GM23248 (cell line): ENCODE data around the gene CTH. TPM values are rescaled to one million over a fixed set of nuclear protein-coding genes. Genes with fewer than 3 reads are reported as not detected.

Source experiments
- DNase-seq: peaks from one replicate; pipeline ENCODE4 v3.0.0-alpha.2; 2015
- H2AFZ ChIP-seq: fragments of 200-600 bp; sonication (generic); 2 replicates; pipeline ENCODE4 v1.6.1; 2016; ENCODE audit warnings: antibody characterized with exemption
- H3F3A ChIP-seq: fragments of 200-600 bp; sonication (generic); 2 replicates; pipeline ENCODE4 v1.6.1; 2016; ENCODE audit warnings: mild to moderate bottlenecking, antibody characterized with exemption, mixed run types; ENCODE audit not compliant: insufficient read depth
- H3K27ac ChIP-seq: fragments of 200-600 bp; sonication (generic); 2 replicates; pipeline ENCODE4 v1.5.1; 2016; ENCODE audit warnings: mild to moderate bottlenecking
- H3K27me3 ChIP-seq: fragments of 200-600 bp; sonication (generic); replicated peaks from 2 replicates; pipeline ENCODE4 v1.6.1; 2016; ENCODE audit warnings: mild to moderate bottlenecking; ENCODE audit not compliant: insufficient read depth
- H3K36me3 ChIP-seq: fragments of 200-600 bp; sonication (generic); 2 replicates; pipeline ENCODE4 v1.6.1; 2016; ENCODE audit warnings: low read depth, mild to moderate bottlenecking
- H3K4me1 ChIP-seq: fragments of 200-600 bp; sonication (generic); 2 replicates; pipeline ENCODE4 v1.6.1; 2016; ENCODE audit warnings: mild to moderate bottlenecking; ENCODE audit not compliant: insufficient read depth
- H3K4me2 ChIP-seq: fragments of 200-600 bp; sonication (generic); one replicate; pipeline ENCODE4 v1.6.1; 2016; ENCODE audit warnings: mild to moderate bottlenecking; ENCODE audit not compliant: unreplicated experiment
- H3K4me3 ChIP-seq: fragments of 200-600 bp; sonication (generic); 2 replicates; pipeline ENCODE4 v1.5.1; 2016; ENCODE audit warnings: mild to moderate bottlenecking
- H3K79me2 ChIP-seq: fragments of 200-600 bp; sonication (generic); 2 replicates; pipeline ENCODE4 v1.6.1; 2016; ENCODE audit warnings: mild to moderate bottlenecking; ENCODE audit not compliant: insufficient read depth
- H3K9ac ChIP-seq: fragments of 200-600 bp; sonication (generic); 2 replicates; pipeline ENCODE4 v1.6.1; 2016; ENCODE audit warnings: mild to moderate bottlenecking
- H3K9me2 ChIP-seq: fragments of 200-600 bp; sonication (generic); 2 replicates; pipeline ENCODE4 v1.6.1; 2016; ENCODE audit warnings: mixed run types, mild to moderate bottlenecking, moderate library complexity; ENCODE audit not compliant: insufficient read depth
- H3K9me3 ChIP-seq: fragments of 200-600 bp; sonication (generic); one replicate; pipeline ENCODE4 v1.6.1; 2017; ENCODE audit warnings: low read depth
- H4K20me1 ChIP-seq: fragments of 200-600 bp; sonication (generic); 2 replicates; pipeline ENCODE4 v1.6.0; 2016; ENCODE audit not compliant: insufficient read depth
- EZH2 ChIP-seq: fragments of 200-600 bp; sonication (generic); IDR thresholded peaks from 2 replicates; pipeline ENCODE4 v1.6.1; 2018; ENCODE audit warnings: antibody characterized with exemption, mild to moderate bottlenecking; ENCODE audit not compliant: insufficient read depth, poor library complexity, severe bottlenecking
- EZH2phosphoT487 ChIP-seq: fragments of 200-600 bp; sonication (generic); IDR thresholded peaks from 2 replicates; pipeline ENCODE4 v1.6.1; 2018; ENCODE audit warnings: antibody characterized with exemption, moderate library complexity, mild to moderate bottlenecking, low read depth; ENCODE audit not compliant: insufficient read depth
- WGBS, 2 experiments: methylation state at CpG; one replicate each; pipeline ENCODE4 v1.1.6; 2015 to 2017; ENCODE audit warnings: low lambda C conversion rate in 2 of 2, low coverage in 1 of 2; ENCODE audit errors: missing lambda C conversion rate in 2 of 2; 5-methylcytosine and 5-hydroxymethylcytosine counted together
- in situ Hi-C: fragments of 300-500 bp; cut with MboI; formaldehyde crosslinking; loops from 2 replicates; pipeline ENCODE4 v1.15.0; 2020
- polyA plus RNA-seq: library from polyadenylated mRNA; unstranded; fragments of >200 nt; fragmentation: Nextera tagmentation; extraction: Ambion mirVana; gene quantifications from 2 replicates; pipeline ENCODE4 v1.2.1, GENCODE V29; 2016
- total RNA-seq: library from RNA; depleted of rRNA; stranded (reverse); fragments of >200 nt; shearing (Covaris generic); gene quantifications from 2 replicates; pipeline ENCODE4 v1.2.3, GENCODE V29; 2014

CTH gene
- total and polyA plus RNA-seq, 2 experiments from 2014 or later = 20.6 to 28.9 TPM

DNA sequence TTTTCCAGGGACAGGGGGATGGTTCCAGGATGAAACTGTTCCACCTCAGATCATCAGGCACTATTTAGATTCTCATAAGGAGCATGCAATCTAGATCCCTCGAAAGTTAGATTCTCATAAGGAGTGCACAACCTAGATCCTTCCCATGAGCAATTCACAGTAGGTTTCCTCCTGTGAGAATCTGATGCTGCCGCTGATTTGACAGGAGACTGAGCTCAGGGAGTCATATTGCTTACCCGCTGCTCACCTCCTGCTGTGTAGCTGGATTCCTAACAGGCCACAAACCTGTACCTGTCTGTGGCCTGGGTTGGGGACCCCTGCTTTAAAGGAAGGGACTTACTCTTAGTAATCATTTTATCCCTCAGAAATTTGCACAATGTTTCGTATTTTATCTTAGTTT lies 9.3 kb downstream of the CTH start:
- Histone ChIP-seq H3K9ac (no peak overlapping the region), H3K9me2 (no peaks in the 10 kb centered on the region), H3K4me3 (no peak overlapping the region), H3K4me2 (no peak overlapping the region), H3K79me2 (peaks cover 15% of the 10 kb centered on the region), H3K4me1 (no peaks in the 10 kb centered on the region), H3K9me3 (no peaks in the 10 kb centered on the region), H2AFZ (no peak overlapping the region), H3F3A (no peaks in the 10 kb centered on the region), H3K27ac (no peak overlapping the region), H4K20me1 (no peaks in the 10 kb centered on the region), H3K27me3 (no peaks in the 10 kb centered on the region), H3K36me3 (peaks cover 58% of the 10 kb centered on the region)
- no peak for DNase-seq
- 96 to 100% methylated on average over 4 of the region's 4 CpGs for WGBS, 2 experiments
- in situ Hi-C loops = no loop called here
- TF ChIP-seq EZH2phosphoT487 (no peak), EZH2 (no peak)

GRCh38 chr1:70426154-70427131 lies 15.4 kb downstream of the CTH start:
- Histone ChIP-seq H2AFZ (no peak overlapping the region), H4K20me1 (no peaks in the 10 kb centered on the region), H3K36me3 (peaks cover 51% of the 10 kb centered on the region), H3K4me3 (no peak overlapping the region), H3K9me3 (no peaks in the 10 kb centered on the region), H3F3A (peaks cover 4% of the 10 kb centered on the region; the same call in 1 of the 2 replicates), H3K9ac (no peak overlapping the region), H3K9me2 (no peaks in the 10 kb centered on the region), H3K79me2 (no peaks in the 10 kb centered on the region), H3K4me2 (no peak overlapping the region), H3K27ac (no peak overlapping the region), H3K4me1 (peaks cover 13% of the 10 kb centered on the region; the same call in 1 of the 2 replicates), H3K27me3 (no peaks in the 10 kb centered on the region)
- in situ Hi-C loops = no loop called here
- no peak for DNase-seq
- 77 to 78% methylated on average over 7 of the region's 7 CpGs for WGBS, 2 experiments
- no peak for TF ChIP-seq EZH2
- TF ChIP-seq EZH2phosphoT487 = no peak

GRCh38 chr1:70427976-70428375 lies 16.9 kb downstream of the CTH start:
- whole genome bisulfite sequencing, 2 experiments = 91 to 94% methylated on average over 3 of the region's 3 CpGs
- H3K9me2 ChIP-seq = no peaks in the 10 kb centered on the region
- H3K4me2 ChIP-seq = no peak overlapping the region
- no peak overlapping the region for H2AFZ ChIP-seq
- H3F3A ChIP-seq = peaks cover 4% of the 10 kb centered on the region; the same call in 1 of the 2 replicates
- H3K36me3 ChIP-seq = peaks cover 51% of the 10 kb centered on the region
- no peak overlapping the region for H3K27ac ChIP-seq
- in situ Hi-C loops = no loop called here
- H3K4me3 ChIP-seq = no peak overlapping the region
- H3K9me3 ChIP-seq = no peaks in the 10 kb centered on the region
- TF ChIP-seq EZH2 (no peak), EZH2phosphoT487 (no peak)
- DNase-seq = no peak
- no peaks in the 10 kb centered on the region for H3K79me2 ChIP-seq
- H3K9ac ChIP-seq = no peak overlapping the region
- peaks cover 13% of the 10 kb centered on the region; the same call in 1 of the 2 replicates for H3K4me1 ChIP-seq
- no peaks in the 10 kb centered on the region for H4K20me1 ChIP-seq
- no peaks in the 10 kb centered on the region for H3K27me3 ChIP-seq

- Histone ChIP-seq H3K36me3 (peaks cover 51% of the 10 kb centered on the region), H3F3A (peaks cover 4% of the 10 kb centered on the region; the same call in 1 of the 2 replicates), H2AFZ (no peak overlapping the region), H3K9me3 (no peaks in the 10 kb centered on the region), H3K27me3 (no peaks in the 10 kb centered on the region), H3K4me3 (no peak overlapping the region), H3K27ac (no peak overlapping the region), H3K4me1 (peaks cover 13% of the 10 kb centered on the region; the same call in 1 of the 2 replicates), H3K9ac (no peak overlapping the region), H3K4me2 (no peak overlapping the region), H3K79me2 (no peaks in the 10 kb centered on the region), H4K20me1 (no peaks in the 10 kb centered on the region), H3K9me2 (no peaks in the 10 kb centered on the region)
- in situ Hi-C loops = no loop called here
- 58 to 66% methylated on average over 2 of the region's 2 CpGs for WGBS, 2 experiments
- DNase-seq = peak; percentile 18
- TF ChIP-seq EZH2 = no peak
- no peak for TF ChIP-seq EZH2phosphoT487
Measured at GRCh38 chr1:70429219-70429618, 18.2 kb downstream of the CTH start.
